T-helper 1 cell treated with Interleukin-12 subunit alpha and Interleukin-12 subunit beta and Interleukin-4 antibody, amounts not matched to agents 30 μg/mL and 1 μg/mL, for 36 hours (primary cell): ENCODE data around the gene DOCK2.

Experiments
- H3K27ac Mint-ChIP-seq: one replicate; pipeline ENCODE4 v1.8.0; 2021; ENCODE audit warnings: mild to moderate bottlenecking, mixed read lengths
- H3K27me3 Mint-ChIP-seq: one replicate; pipeline ENCODE4 v1.8.0; 2021; ENCODE audit warnings: low read depth, mixed read lengths
- H3K36me3 Mint-ChIP-seq: one replicate; pipeline ENCODE4 v1.8.0; 2021; ENCODE audit warnings: low read depth, mixed read lengths
- H3K4me1 Mint-ChIP-seq: one replicate; pipeline ENCODE4 v1.8.0; 2021; ENCODE audit warnings: low read depth, mixed read lengths
- H3K4me3 Mint-ChIP-seq: one replicate; pipeline ENCODE4 v1.8.0; 2021; ENCODE audit warnings: mild to moderate bottlenecking, moderate library complexity, mixed read lengths
- H3K9me3 Mint-ChIP-seq: one replicate; pipeline ENCODE4 v1.8.0; 2021; ENCODE audit warnings: mixed read lengths

The DOCK2 gene

DNA sequence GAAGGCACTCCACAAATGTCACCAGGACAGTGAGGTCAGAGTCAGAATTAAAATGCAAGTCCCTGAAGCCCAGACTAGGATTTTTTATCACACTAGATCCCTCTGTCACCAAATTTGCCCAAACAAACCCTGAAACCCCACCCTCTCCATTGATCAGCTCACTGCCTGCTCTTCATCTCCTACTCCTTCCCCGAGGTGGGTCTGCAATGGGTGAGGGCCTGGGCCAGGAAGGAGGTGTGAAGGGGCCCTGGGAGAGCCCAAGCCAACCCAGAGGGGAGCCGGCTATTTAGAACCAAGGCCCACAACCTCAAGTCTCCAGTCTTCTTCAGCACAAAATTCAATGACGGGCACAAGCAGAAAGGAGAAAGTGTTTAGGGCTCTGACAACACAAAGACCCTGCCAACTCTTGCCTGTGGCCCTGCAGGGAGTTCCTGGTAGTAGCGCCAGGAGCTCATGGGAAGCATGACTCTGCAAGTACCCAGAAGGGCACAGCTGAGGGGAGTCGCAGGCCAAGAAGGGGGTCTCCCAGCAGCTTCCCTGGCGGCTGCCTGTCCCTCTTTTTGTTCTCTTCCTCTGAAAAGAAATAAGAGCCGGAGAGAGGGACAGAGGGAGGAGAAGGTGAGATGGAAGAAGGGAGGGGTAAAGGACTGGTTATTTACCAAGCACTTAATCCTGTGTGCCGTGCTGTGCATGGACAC lies 474.2 kb downstream of the DOCK2 start:
- H3K4me1 Mint-ChIP-seq: no peaks in the 10 kb centered on the region
- peaks cover 2% of the 10 kb centered on the region for H3K27me3 Mint-ChIP-seq

DNA sequence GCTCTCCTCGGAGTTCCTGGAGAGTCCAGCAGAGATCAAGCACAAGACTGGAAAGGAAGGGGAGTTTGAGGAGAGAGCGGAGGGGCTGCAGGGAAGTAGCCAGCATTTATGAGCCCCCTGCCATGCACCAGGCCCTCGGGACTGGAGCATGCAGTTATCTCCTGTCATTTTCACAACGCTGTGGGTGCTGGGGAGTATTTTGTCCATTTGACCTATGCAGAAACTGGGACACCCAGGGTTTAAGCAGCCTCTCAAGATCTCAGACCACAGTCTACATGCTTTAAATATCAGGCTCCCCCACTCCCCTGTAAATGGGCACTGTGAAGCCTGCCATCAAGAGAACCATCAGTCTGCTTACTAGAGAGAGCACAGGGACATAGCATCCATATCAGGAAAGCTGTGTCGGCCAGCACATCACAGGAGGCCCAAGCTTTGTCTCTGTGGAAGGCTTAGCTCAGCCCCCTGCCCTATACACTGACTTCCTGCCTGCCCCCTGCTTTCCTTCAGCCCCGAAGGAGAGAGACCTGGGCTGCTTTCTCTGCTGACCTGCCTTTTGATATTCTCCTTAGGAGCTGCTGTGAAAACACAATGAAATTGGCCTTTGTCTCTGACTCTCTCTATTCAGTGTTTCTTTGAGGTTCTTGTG lies 475.9 kb downstream of the DOCK2 start:
- Mint-ChIP-seq H3K4me3 (no peak overlapping the region), H3K27ac (no peak overlapping the region), H3K4me1 (no peaks in the 10 kb centered on the region), H3K9me3 (no peaks in the 10 kb centered on the region), H3K27me3 (no peaks in the 10 kb centered on the region), H3K36me3 (no peaks in the 10 kb centered on the region)

More for the DNA sequence above, 474.2 kb downstream of the DOCK2 start:
- Mint-ChIP-seq H3K9me3 (no peaks in the 10 kb centered on the region), H3K27ac (no peak overlapping the region), H3K4me3 (no peak overlapping the region), H3K36me3 (no peaks in the 10 kb centered on the region)

DNA sequence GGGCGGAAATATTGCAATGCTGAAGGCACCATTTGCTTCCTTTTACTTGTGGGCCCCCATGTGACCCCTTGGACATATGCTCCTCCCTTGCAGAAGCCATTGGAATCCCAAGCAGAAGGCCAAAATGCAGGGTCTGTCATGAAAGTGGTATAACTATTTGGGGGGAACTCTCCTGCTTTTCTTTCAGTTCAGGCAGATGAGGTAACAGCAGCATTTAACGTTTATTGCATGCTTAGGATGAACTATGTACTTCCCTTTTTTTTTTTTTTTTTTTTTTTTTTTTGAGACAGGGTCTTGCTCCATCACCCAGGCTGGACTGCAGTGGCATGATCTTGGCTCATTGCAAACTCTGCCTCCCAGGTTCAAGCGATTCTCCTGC lies 476.4 kb downstream of the DOCK2 start:
- Mint-ChIP-seq H3K36me3 (no peaks in the 10 kb centered on the region), H3K27ac (no peak overlapping the region), H3K4me1 (no peaks in the 10 kb centered on the region), H3K9me3 (no peaks in the 10 kb centered on the region), H3K27me3 (peaks cover 2% of the 10 kb centered on the region), H3K4me3 (no peak overlapping the region)

DNA sequence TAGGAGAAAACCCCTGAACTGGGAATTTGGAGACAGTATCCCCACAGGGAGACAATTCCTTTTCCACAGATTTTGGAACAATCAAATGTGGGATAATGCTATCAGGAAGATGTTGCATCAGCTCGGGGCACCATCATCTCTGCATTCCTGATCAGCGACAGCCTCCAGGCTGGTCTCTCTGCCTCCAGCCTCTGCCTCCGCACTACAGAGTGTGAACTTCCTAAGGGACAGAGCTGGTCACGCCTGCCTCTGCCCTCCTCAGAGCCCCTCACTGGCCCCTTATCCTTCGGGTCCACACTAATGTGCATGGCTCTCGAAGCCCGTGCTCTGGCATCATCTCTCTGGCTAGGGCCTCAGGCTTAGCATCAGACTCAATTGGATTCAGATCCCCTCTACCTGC lies 477.2 kb downstream of the DOCK2 start:
- H3K4me3 Mint-ChIP-seq: no peak overlapping the region
- no peak overlapping the region for H3K27ac Mint-ChIP-seq
- peaks cover 8% of the 10 kb centered on the region for H3K27me3 Mint-ChIP-seq
- H3K9me3 Mint-ChIP-seq: no peaks in the 10 kb centered on the region
- no peaks in the 10 kb centered on the region for H3K36me3 Mint-ChIP-seq
- H3K4me1 Mint-ChIP-seq: no peaks in the 10 kb centered on the region

DNA sequence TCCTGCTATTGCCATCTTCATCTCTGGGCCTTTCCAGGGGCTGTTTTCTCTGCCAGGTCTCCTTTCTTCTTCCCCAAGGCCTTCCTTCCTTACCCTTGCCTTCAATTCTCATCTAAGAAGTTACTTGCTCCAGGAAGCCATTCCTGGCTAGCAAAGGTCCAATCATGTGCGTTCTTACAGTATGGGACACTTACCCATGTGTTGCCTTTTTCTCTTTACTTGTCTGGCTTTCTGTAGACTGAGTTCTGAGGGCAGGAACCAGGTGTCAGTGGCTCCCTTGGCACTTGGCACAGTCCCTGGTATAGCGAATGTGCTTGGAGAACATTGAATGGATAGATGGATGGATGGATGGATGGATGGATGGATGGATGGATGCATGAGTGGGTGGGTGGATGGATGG lies 478.9 kb downstream of the DOCK2 start:
- peaks cover 12% of the 10 kb centered on the region for H3K27me3 Mint-ChIP-seq
- H3K4me1 Mint-ChIP-seq: no peaks in the 10 kb centered on the region
- H3K27ac Mint-ChIP-seq: no peak overlapping the region
- no peaks in the 10 kb centered on the region for H3K9me3 Mint-ChIP-seq
- no peaks in the 10 kb centered on the region for H3K36me3 Mint-ChIP-seq
- no peak overlapping the region for H3K4me3 Mint-ChIP-seq

DNA sequence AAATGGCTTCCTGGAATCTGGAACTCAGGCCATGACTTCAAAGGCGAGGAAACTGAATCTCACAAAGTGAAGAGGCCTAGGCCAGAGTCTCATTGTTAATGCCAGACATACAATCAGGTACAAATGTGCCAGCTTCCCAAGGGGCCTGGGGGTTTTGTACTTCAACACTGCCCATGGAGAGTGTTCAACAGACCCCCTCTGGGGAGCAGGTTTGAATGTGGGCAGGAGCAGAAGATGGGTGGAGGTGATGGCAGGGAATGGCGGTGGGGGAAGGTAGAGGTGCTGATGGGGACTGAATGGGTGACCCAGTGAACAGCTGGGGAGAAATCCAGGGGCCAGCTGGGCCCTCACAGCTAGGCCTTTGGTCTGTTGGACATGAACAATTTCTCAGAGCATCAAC lies 480.7 kb downstream of the DOCK2 start:
- no peak overlapping the region for H3K4me3 Mint-ChIP-seq
- H3K27me3 Mint-ChIP-seq: peaks cover 23% of the 10 kb centered on the region
- no peaks in the 10 kb centered on the region for H3K4me1 Mint-ChIP-seq
- H3K27ac Mint-ChIP-seq: no peak overlapping the region
- H3K9me3 Mint-ChIP-seq: no peaks in the 10 kb centered on the region
- H3K36me3 Mint-ChIP-seq: no peaks in the 10 kb centered on the region

DNA sequence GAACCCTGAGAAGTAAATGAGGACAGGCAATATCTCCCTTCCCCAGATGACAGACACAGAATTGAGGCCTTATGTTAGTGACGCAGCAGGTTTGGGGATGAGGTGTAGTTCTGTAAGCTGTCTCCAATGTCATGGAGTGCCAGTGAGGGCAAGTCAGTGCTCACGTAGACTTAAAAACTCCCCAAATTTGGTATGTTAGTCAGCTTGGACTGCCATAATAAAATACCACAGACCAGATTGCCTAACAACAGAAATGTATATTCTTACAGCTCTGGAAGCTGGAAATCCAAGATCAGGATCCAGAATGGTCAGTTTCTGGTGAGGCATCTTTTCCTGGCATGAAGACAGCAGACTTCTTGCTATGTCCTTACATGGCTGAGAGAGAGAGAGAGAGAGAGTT lies 483.5 kb downstream of the DOCK2 start:
- no peak overlapping the region for H3K27ac Mint-ChIP-seq
- H3K4me3 Mint-ChIP-seq: no peak overlapping the region

DNA sequence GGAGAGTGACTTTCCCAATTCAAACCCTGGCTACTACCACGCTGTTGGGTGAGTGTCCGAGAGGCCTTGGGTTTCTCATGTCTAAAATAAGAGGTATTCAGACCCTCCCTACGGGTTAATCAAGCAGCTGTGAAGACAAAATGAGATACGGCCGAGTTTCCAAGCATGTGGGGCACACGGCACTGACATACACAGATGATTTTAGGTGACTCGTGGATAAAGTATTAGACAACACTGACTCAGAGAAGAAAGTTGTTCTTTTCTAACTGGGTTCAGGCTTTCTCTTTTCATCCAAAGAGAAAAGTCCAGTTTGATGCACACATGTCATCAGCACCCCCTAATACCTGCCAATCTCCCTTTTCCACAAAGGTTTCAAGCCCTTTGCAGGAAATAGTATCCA lies 484.2 kb downstream of the DOCK2 start:
- Mint-ChIP-seq H3K36me3 (no peaks in the 10 kb centered on the region), H3K27ac (no peak overlapping the region), H3K27me3 (peaks cover 42% of the 10 kb centered on the region), H3K9me3 (peaks cover 8% of the 10 kb centered on the region), H3K4me1 (no peaks in the 10 kb centered on the region), H3K4me3 (no peak overlapping the region)

More for the DNA sequence above, 483.5 kb downstream of the DOCK2 start:
- H3K36me3 Mint-ChIP-seq: no peaks in the 10 kb centered on the region
- H3K27me3 Mint-ChIP-seq: peaks cover 38% of the 10 kb centered on the region
- peaks cover under 1% of the 10 kb centered on the region for H3K9me3 Mint-ChIP-seq
- H3K4me1 Mint-ChIP-seq: no peaks in the 10 kb centered on the region

DNA sequence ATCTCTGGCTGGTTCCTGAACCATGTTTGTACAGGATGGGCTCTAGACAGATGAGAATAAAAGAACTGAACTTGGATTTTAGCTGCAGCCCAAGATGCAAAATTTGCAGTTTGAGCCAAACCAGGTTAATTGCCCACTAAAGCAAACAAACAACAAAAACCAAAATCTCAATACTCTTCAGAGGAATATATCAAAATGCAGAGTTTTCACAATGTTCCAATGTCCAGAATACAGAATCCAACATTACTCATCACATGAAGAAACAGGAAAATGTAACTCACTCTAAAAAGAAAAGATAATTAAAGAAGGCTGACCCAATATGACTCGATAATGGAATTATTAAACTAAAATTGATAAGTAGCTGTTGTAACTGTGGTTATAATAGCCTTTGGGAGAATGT lies 489.0 kb downstream of the DOCK2 start:
- H3K27me3 Mint-ChIP-seq: peaks cover 62% of the 10 kb centered on the region
- no peaks in the 10 kb centered on the region for H3K36me3 Mint-ChIP-seq
- no peaks in the 10 kb centered on the region for H3K4me1 Mint-ChIP-seq
- H3K9me3 Mint-ChIP-seq: peaks cover 10% of the 10 kb centered on the region
- no peak overlapping the region for H3K27ac Mint-ChIP-seq
- H3K4me3 Mint-ChIP-seq: no peak overlapping the region

DNA sequence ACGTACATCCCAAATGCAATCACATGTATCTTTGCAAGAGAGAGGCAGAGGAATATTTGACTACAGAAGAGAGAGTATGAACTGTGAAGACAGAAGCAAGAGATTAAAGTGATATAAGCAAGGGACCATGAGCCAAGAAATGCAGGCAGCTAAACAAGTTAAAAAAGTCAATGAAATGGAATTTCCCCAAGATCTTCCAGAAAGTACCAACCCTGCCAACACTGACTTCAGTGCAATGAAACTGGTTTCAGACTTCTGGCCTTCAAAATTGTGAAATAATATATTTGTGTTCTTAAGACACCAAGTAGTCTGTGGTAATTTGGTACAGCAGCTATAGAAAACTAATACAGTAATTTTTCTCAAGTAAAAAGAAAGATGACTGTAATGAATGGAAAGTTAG lies 489.6 kb downstream of the DOCK2 start:
- H3K27me3 Mint-ChIP-seq: peaks cover 60% of the 10 kb centered on the region
- H3K4me3 Mint-ChIP-seq: no peak overlapping the region
- H3K36me3 Mint-ChIP-seq: no peaks in the 10 kb centered on the region
- no peaks in the 10 kb centered on the region for H3K4me1 Mint-ChIP-seq
- H3K9me3 Mint-ChIP-seq: peaks cover 10% of the 10 kb centered on the region
- H3K27ac Mint-ChIP-seq: no peak overlapping the region

DNA sequence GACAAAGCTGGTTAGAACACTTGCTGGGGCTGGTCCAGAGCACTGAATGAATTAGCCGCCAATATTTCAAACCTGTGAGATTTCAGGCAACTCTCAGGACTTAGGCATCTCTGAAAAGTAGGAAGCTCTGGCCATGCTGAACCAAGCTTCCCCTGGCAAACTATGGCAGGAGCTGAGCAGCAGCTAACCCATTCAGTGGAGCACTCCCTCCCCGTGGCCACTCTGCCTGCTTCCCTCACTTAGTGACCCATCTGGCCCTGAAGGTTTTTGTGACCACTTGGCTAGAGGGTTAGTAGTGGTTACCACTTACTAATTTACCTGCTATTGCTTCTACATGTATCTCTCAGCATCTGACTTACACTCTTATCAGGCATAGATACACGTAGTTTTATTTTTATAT lies 494.2 kb downstream of the DOCK2 start:
- no peak overlapping the region for H3K4me3 Mint-ChIP-seq
- no peak overlapping the region for H3K27ac Mint-ChIP-seq
- peaks cover 42% of the 10 kb centered on the region for H3K27me3 Mint-ChIP-seq

DNA sequence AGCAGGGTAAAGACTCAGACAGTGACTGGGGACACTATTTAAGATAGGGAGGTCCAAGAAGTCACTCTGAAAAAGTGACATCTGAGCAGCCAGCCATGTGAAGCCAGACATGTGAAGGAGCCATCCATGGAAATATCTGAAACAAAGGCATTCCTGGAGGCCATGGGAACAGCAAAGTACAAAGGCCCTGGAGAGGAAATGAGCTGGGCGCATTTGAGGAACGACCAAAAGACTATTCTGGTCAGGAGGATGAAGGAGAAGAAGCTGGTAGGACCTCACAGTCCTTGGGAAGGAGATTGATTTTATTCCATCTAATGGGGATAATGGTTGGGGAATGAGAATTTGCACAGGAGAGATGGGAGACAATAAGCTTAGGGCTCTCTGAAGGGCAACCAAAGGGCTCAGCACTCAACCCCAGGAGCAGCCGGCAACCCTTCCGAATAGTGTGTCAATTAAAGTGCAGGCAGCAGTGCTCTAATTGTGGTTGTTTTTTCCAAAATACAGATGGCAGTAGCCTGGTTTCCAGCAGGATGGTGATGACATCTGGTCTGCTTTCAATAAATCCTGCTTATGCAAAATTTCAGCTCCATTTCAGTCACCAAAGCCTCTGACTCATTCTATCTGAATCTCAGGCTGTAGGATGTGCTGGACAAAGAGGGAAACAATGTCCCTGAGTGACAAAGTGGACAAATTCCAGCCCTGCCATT lies 495.3 kb downstream of the DOCK2 start:
- no peaks in the 10 kb centered on the region for H3K4me1 Mint-ChIP-seq
- no peaks in the 10 kb centered on the region for H3K9me3 Mint-ChIP-seq
- no peaks in the 10 kb centered on the region for H3K36me3 Mint-ChIP-seq
- H3K4me3 Mint-ChIP-seq: no peak overlapping the region
- peaks cover 31% of the 10 kb centered on the region for H3K27me3 Mint-ChIP-seq
- no peak overlapping the region for H3K27ac Mint-ChIP-seq

More for the DNA sequence above, 494.2 kb downstream of the DOCK2 start:
- H3K4me1 Mint-ChIP-seq: no peaks in the 10 kb centered on the region
- no peaks in the 10 kb centered on the region for H3K36me3 Mint-ChIP-seq
- H3K9me3 Mint-ChIP-seq: peaks cover 2% of the 10 kb centered on the region
